Measurements from ENCODE around the gene MEF2C.

The MEF2C gene

GRCh38 chr5:88732862-88733261, 150.1 kb downstream of the MEF2C start:
- DNase-seq (ENCODE audit: insufficient read length, low spot score) (no peak), FAIRE-seq (no peak)

- DNase-seq (ENCODE audit: insufficient read length, low spot score) = no peak
Measured at GRCh38 chr5:88732181-88732633, 150.8 kb downstream of the MEF2C start.

GRCh38 chr5:88729829-88730182, 153.2 kb downstream of the MEF2C start:
- no peak for FAIRE-seq

More at GRCh38 chr5:88732181-88732633, 150.8 kb downstream of the MEF2C start:
- no peak for FAIRE-seq

GRCh38 chr5:88729084-88729828, 153.7 kb downstream of the MEF2C start:
- FAIRE-seq = no peak
- peak; percentile 41 for DNase-seq (ENCODE audit: insufficient read length, low spot score)

More at GRCh38 chr5:88729829-88730182, 153.2 kb downstream of the MEF2C start:
- DNase-seq (ENCODE audit: insufficient read length, low spot score) = no peak

GRCh38 chr5:88727705-88728313, 155.2 kb downstream of the MEF2C start:
- DNase-seq (ENCODE audit: insufficient read length, low spot score) = no peak
- FAIRE-seq = no peak

- no peak for DNase-seq (ENCODE audit: insufficient read length, low spot score)
- FAIRE-seq = no peak
Measured at GRCh38 chr5:88725454-88725853, 157.5 kb downstream of the MEF2C start.

- DNase-seq (ENCODE audit: insufficient read length, low spot score) (no peak), FAIRE-seq (no peak)
Measured at GRCh38 chr5:88724201-88724600, 158.8 kb downstream of the MEF2C start.

GRCh38 chr5:88722546-88723073, 160.4 kb downstream of the MEF2C start:
- no peak for FAIRE-seq
- no peak for DNase-seq (ENCODE audit: insufficient read length, low spot score)

- DNase-seq (ENCODE audit: insufficient read length, low spot score) (no peak), FAIRE-seq (no peak)
Measured at GRCh38 chr5:88719434-88719833, 163.6 kb downstream of the MEF2C start.

GRCh38 chr5:88718736-88719135, 164.2 kb downstream of the MEF2C start:
- FAIRE-seq (no peak), DNase-seq (ENCODE audit: insufficient read length, low spot score) (no peak)

GRCh38 chr5:88716101-88716500, 166.9 kb downstream of the MEF2C start:
- FAIRE-seq (no peak), DNase-seq (ENCODE audit: insufficient read length, low spot score) (no peak)

GRCh38 chr5:88715503-88715902, 167.5 kb downstream of the MEF2C start:
- FAIRE-seq (no peak), DNase-seq (ENCODE audit: insufficient read length, low spot score) (no peak)

GRCh38 chr5:88713818-88714217, 169.2 kb downstream of the MEF2C start:
- DNase-seq (ENCODE audit: insufficient read length, low spot score) = no peak
- FAIRE-seq = no peak

GRCh38 chr5:88708682-88709398, 174.1 kb downstream of the MEF2C start:
- no peak for FAIRE-seq
- DNase-seq (ENCODE audit: insufficient read length, low spot score) = no peak

GRCh38 chr5:88708021-88708420, 175.0 kb downstream of the MEF2C start:
- FAIRE-seq = no peak
- no peak for DNase-seq (ENCODE audit: insufficient read length, low spot score)

- DNase-seq (ENCODE audit: insufficient read length, low spot score) (no peak), FAIRE-seq (no peak)
Measured at GRCh38 chr5:88707216-88707965, 175.6 kb downstream of the MEF2C start.

- no peak for FAIRE-seq
- no peak for DNase-seq (ENCODE audit: insufficient read length, low spot score)
Measured at GRCh38 chr5:88702332-88702731, 180.7 kb downstream of the MEF2C start.

- FAIRE-seq = no peak
- DNase-seq (ENCODE audit: insufficient read length, low spot score) = no peak
Measured at GRCh38 chr5:88700121-88700520, 182.9 kb downstream of the MEF2C start.

- FAIRE-seq = no peak
Measured at GRCh38 chr5:88698290-88698689, 184.7 kb downstream of the MEF2C start.

GRCh38 chr5:88696466-88696865, 186.5 kb downstream of the MEF2C start:
- no peak for DNase-seq (ENCODE audit: insufficient read length, low spot score)
- FAIRE-seq = no peak

More at GRCh38 chr5:88698290-88698689, 184.7 kb downstream of the MEF2C start:
- DNase-seq (ENCODE audit: insufficient read length, low spot score) = no peak

- FAIRE-seq (no peak), DNase-seq (ENCODE audit: insufficient read length, low spot score) (no peak)
Measured at GRCh38 chr5:88695931-88696330, 187.1 kb downstream of the MEF2C start.

Data from HTR-8/SVneo (cell line).